ENCODE results near the gene CENPP. TPM values are rescaled to one million over a fixed set of nuclear protein-coding genes. Genes with fewer than 3 reads are reported as not detected.

CENPP gene
- total RNA-seq, 1 donor from 2014 or later, result 4.5 TPM

- Mint-ChIP-seq H3K27me3 (ENCODE audit: unreplicated experiment) (no peaks in the 10 kb centered on the region), H3K4me1 (ENCODE audit: unreplicated experiment) (no peaks in the 10 kb centered on the region), H3K4me3 (ENCODE audit: unreplicated experiment) (no peak overlapping the region), H3K36me3 (ENCODE audit: low read depth, unreplicated experiment) (peaks cover 19% of the 10 kb centered on the region), H3K27ac (ENCODE audit: unreplicated experiment) (no peak overlapping the region), H3K9me3 (ENCODE audit: unreplicated experiment) (no peaks in the 10 kb centered on the region)
- no peak for DNase-seq (ENCODE audit: low spot score)
- TF ChIP-seq CTCF (IDR thresholded peaks at IDR 0.05; ENCODE audit: unreplicated experiment), result no peak
These were observed 301.9 kb downstream of the CENPP start for GRCh38 chr9:92627651-92628050.

GRCh38 chr9:92631452-92632343 is 305.9 kb downstream of the CENPP start:
- H3K27me3 Mint-ChIP-seq (ENCODE audit: unreplicated experiment), result peaks cover 1% of the 10 kb centered on the region
- DNase-seq (ENCODE audit: low spot score), result no peak
- no peak overlapping the region for H3K4me3 Mint-ChIP-seq (ENCODE audit: unreplicated experiment)
- TF ChIP-seq CTCF (IDR thresholded peaks at IDR 0.05; ENCODE audit: unreplicated experiment), result no peak
- H3K9me3 Mint-ChIP-seq (ENCODE audit: unreplicated experiment), result no peaks in the 10 kb centered on the region
- no peak overlapping the region for H3K27ac Mint-ChIP-seq (ENCODE audit: unreplicated experiment)
- peaks cover 2% of the 10 kb centered on the region for H3K4me1 Mint-ChIP-seq (ENCODE audit: unreplicated experiment)
- H3K36me3 Mint-ChIP-seq (ENCODE audit: low read depth, unreplicated experiment), result peaks cover 28% of the 10 kb centered on the region

- H3K36me3 Mint-ChIP-seq (ENCODE audit: low read depth, unreplicated experiment), result peaks cover 33% of the 10 kb centered on the region
These were observed 306.9 kb downstream of the CENPP start for GRCh38 chr9:92632641-92633040.

GRCh38 chr9:92633614-92634278 is 308.0 kb downstream of the CENPP start:
- H3K4me1 Mint-ChIP-seq (ENCODE audit: unreplicated experiment), result peaks cover 2% of the 10 kb centered on the region
- H3K27ac Mint-ChIP-seq (ENCODE audit: unreplicated experiment), result no peak overlapping the region
- no peaks in the 10 kb centered on the region for H3K9me3 Mint-ChIP-seq (ENCODE audit: unreplicated experiment)
- DNase-seq (ENCODE audit: low spot score), result no peak
- H3K4me3 Mint-ChIP-seq (ENCODE audit: unreplicated experiment), result no peak overlapping the region
- no peak for TF ChIP-seq CTCF (IDR thresholded peaks at IDR 0.05; ENCODE audit: unreplicated experiment)
- H3K27me3 Mint-ChIP-seq (ENCODE audit: unreplicated experiment), result peaks cover 1% of the 10 kb centered on the region
- peaks cover 39% of the 10 kb centered on the region for H3K36me3 Mint-ChIP-seq (ENCODE audit: low read depth, unreplicated experiment)

More at GRCh38 chr9:92632641-92633040, 306.9 kb downstream of the CENPP start:
- Mint-ChIP-seq H3K27me3 (ENCODE audit: unreplicated experiment) (peaks cover 1% of the 10 kb centered on the region), H3K9me3 (ENCODE audit: unreplicated experiment) (no peaks in the 10 kb centered on the region), H3K4me3 (ENCODE audit: unreplicated experiment) (no peak overlapping the region), H3K4me1 (ENCODE audit: unreplicated experiment) (peaks cover 2% of the 10 kb centered on the region), H3K27ac (ENCODE audit: unreplicated experiment) (no peak overlapping the region)
- TF ChIP-seq CTCF (IDR thresholded peaks at IDR 0.05; ENCODE audit: unreplicated experiment), result no peak
- no peak for DNase-seq (ENCODE audit: low spot score)

Data from endothelial cell (in vitro differentiated cells).